HG03097 (cell line): ENCODE results near the gene TYW1B.
"Not testable (repeated sequence)": the region's sequence is repeated elsewhere in the genome, so short reads cannot be mapped to it uniquely, and the experiment has no call there.

Experiments
- ATAC-seq: cut with Tn5 transposase; IDR thresholded peaks from one replicate; pipeline ENCODE4 v1.9.1; 2021; ENCODE audit not compliant: unreplicated experiment, low FRiP score

Gene TYW1B

GRCh38 chr7:72816370-72817157 is 11.4 kb downstream of the TYW1B start:
- ATAC-seq, result not testable (repeated sequence)

- ATAC-seq, result not testable (repeated sequence)
Measured at GRCh38 chr7:72810437-72810836, 17.6 kb downstream of the TYW1B start.

- ATAC-seq, result not testable (repeated sequence)
Measured at GRCh38 chr7:72808511-72808910, 19.5 kb downstream of the TYW1B start.

- ATAC-seq, result not testable (repeated sequence)
Measured at GRCh38 chr7:72806851-72807250, 21.1 kb downstream of the TYW1B start.

- no peak for ATAC-seq
Measured at GRCh38 chr7:72805526-72806494, 22.2 kb downstream of the TYW1B start.

GRCh38 chr7:72803778-72804177 is 24.2 kb downstream of the TYW1B start:
- ATAC-seq, result not testable (repeated sequence)

GRCh38 chr7:72801564-72801963 is 26.4 kb downstream of the TYW1B start:
- not testable (repeated sequence) for ATAC-seq

- not testable (repeated sequence) for ATAC-seq
Measured at GRCh38 chr7:72795401-72795800, 32.6 kb downstream of the TYW1B start.

GRCh38 chr7:72793791-72794190 is 34.2 kb downstream of the TYW1B start:
- no peak for ATAC-seq

- ATAC-seq, result not testable (repeated sequence)
Measured at GRCh38 chr7:72790698-72791060, 37.3 kb downstream of the TYW1B start.

- not testable (repeated sequence) for ATAC-seq
Measured at GRCh38 chr7:72790048-72790697, 37.8 kb downstream of the TYW1B start.

- no peak for ATAC-seq
Measured at GRCh38 chr7:72785166-72785955, 42.6 kb downstream of the TYW1B start.

- ATAC-seq, result not testable (repeated sequence)
Measured at GRCh38 chr7:72783601-72784370, 44.2 kb downstream of the TYW1B start.

- ATAC-seq, result no peak
Measured at GRCh38 chr7:72781631-72782030, 46.4 kb downstream of the TYW1B start.

GRCh38 chr7:72781161-72781560 is 46.8 kb downstream of the TYW1B start:
- ATAC-seq, result no peak

GRCh38 chr7:72780289-72780894 is 47.6 kb downstream of the TYW1B start:
- ATAC-seq, result not testable (repeated sequence)

- ATAC-seq, result not testable (repeated sequence)
Measured at GRCh38 chr7:72777167-72777566, 50.8 kb downstream of the TYW1B start.

GRCh38 chr7:72772627-72773026 is 55.4 kb downstream of the TYW1B start:
- ATAC-seq, result not testable (repeated sequence)

GRCh38 chr7:72766994-72767393 is 61.0 kb downstream of the TYW1B start:
- not testable (repeated sequence) for ATAC-seq
